IgD-negative memory B cell (primary cell): ENCODE data around the gene LAMA5. TPM values are rescaled to one million over a fixed set of nuclear protein-coding genes. Genes with fewer than 3 reads are reported as not detected.
A peak's percentile ranks its signal among the peaks of the same experiment; 100 is the strongest.

Experiments used
- H3K27ac Mint-ChIP-seq, 3 donors: one replicate each; pipeline ENCODE4 v1.8.0; 2020 to 2022; ENCODE audit warnings: mild to moderate bottlenecking in 3 of 3, mixed read lengths in 3 of 3, moderate library complexity in 1 of 3
- H3K27me3 Mint-ChIP-seq: one replicate; pipeline ENCODE4 v1.8.0; 2021; ENCODE audit warnings: mixed read lengths
- H3K36me3 Mint-ChIP-seq: one replicate; pipeline ENCODE4 v1.8.0; 2020; ENCODE audit warnings: mild to moderate bottlenecking, mixed read lengths
- H3K4me1 Mint-ChIP-seq, 3 donors: one replicate each; pipeline ENCODE4 v1.8.0; 2020 to 2022; ENCODE audit warnings: mixed read lengths in 3 of 3, mild to moderate bottlenecking in 1 of 3
- H3K4me3 Mint-ChIP-seq, 4 donors: one replicate each; pipeline ENCODE4 v1.8.0; 2020 to 2022; ENCODE audit warnings: mild to moderate bottlenecking in 4 of 4, mixed read lengths in 4 of 4, moderate library complexity in 3 of 4
- H3K9me3 Mint-ChIP-seq, 3 donors: one replicate each; pipeline ENCODE4 v1.8.0; 2020 to 2021; ENCODE audit warnings: mixed read lengths in 3 of 3, mild to moderate bottlenecking in 1 of 3
- polyA plus RNA-seq: library from polyadenylated mRNA; unstranded; fragments of 300-500 nt; fragmentation: Illumina TruSeq; gene quantifications from one replicate; pipeline ENCODE4 v1.2.3, GENCODE V29; 2021

LAMA5 gene
- polyA plus RNA-seq, 1 donor from 2014 or later = 10.1 TPM

DNA sequence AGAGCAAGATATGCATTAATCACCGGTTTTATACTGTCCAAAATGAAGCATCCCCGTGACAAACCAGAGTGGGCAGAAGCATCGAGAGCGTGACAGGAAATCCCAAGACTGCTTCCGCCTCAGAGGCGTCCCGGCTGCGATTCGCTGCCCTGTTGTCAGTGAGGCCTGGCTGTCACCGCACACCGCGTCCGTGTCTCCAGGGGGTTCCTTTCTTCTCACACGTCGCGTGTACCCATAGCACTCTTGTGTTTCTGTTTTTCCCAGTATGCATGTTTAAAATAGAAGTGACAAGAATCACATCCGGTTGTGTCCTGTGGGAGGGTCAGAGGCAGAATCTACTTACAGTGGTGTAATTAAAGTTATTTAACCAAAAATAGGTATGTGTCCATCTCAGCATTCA, 72.6 kb downstream of the LAMA5 start:
- Mint-ChIP-seq H3K27ac (peak overlapping the region in 1 of 3 donors; percentile 15), H3K9me3 (no peaks in the 10 kb centered on the region), H3K4me1 (peaks cover 14 to 23% (median 18%) of the 10 kb centered on the region in 3 donors), H3K27me3 (no peaks in the 10 kb centered on the region), H3K4me3 (peak overlapping the region in 2 of 4 donors; percentile 23 to 36), H3K36me3 (peaks cover 5% of the 10 kb centered on the region)

DNA sequence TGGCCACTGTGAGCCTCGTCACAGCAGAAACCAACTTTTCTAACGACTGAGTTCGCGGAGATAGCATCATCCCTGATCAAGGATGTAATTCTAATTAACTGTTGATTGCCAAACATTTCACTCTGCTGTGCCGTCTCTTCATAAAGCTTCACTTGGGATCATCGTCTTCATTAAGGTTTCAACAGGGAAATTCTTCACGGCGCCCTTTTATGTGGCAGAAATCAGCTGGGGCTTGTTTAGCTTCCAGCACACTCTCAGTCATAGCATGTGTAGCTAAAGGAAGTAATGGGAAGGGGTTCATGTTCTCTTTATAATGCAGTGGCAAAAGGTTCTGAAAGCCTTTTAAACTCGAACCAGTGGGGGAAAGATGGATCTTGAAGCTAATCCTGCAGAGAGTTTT, 73.2 kb downstream of the LAMA5 start:
- no peaks in the 10 kb centered on the region for H3K27me3 Mint-ChIP-seq
- peak overlapping the region in 2 of 4 donors; percentile 22 to 39 for H3K4me3 Mint-ChIP-seq
- H3K9me3 Mint-ChIP-seq = no peaks in the 10 kb centered on the region
- no peak overlapping the region for H3K27ac Mint-ChIP-seq
- peaks cover 14 to 22% (median 18%) of the 10 kb centered on the region in 3 donors for H3K4me1 Mint-ChIP-seq
- peaks cover 5% of the 10 kb centered on the region for H3K36me3 Mint-ChIP-seq

DNA sequence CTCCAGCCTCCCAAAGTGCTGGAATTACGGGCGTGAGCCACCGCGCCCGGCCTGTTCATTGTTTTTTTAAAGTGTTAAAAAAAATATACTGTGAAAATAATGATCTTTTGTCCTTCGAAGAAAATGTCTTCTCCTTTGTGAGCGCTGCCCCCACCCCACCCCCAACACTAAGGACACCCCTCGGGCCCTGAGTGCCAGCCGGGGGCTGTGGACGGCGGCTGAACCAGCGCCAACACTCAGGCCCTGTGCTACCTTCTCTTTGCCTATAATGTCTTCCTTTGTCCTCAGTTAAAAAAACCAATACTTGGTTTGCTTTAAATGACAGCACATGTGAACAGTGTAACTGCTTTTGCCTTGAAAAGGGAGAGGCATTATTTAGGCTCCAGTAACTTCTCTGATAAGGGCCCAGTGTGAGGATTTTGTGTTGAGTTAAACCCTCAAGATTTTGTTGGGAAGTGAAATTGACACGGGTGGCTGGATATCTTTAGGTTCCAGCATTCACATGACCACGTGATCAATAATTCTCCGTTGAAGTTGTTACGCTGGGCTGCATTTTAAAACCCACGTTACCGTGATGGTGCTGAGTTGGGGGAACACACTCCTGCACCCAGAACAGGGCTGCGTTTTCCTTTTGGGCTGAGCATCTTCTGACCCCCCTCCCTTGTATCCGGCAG, 73.9 kb downstream of the LAMA5 start:
- peaks cover 14 to 22% (median 18%) of the 10 kb centered on the region in 3 donors for H3K4me1 Mint-ChIP-seq
- H3K36me3 Mint-ChIP-seq = peaks cover 9% of the 10 kb centered on the region
- H3K27ac Mint-ChIP-seq = no peak overlapping the region
- H3K27me3 Mint-ChIP-seq = no peaks in the 10 kb centered on the region
- peak overlapping the region in 1 of 4 donors; percentile 73 for H3K4me3 Mint-ChIP-seq
- H3K9me3 Mint-ChIP-seq = no peaks in the 10 kb centered on the region

DNA sequence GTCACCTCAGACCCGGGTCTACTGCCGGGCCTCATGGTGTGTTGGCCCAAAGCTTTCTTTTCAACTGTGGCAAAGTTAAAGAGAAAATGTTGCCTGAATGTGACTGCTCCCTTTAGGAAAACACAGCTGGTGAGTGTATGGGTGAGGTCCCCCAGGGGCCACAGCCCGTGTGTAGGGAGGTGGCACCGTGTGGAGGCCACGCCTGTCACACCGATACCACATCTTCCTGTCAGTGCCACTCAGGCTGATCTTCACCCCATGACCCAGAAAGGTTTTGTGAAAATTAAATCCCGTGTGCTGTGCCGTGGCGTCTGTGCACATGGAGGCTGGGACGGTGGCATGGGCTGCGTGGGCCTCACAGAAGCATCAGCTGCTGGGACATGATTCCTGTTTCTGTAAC, 75.0 kb downstream of the LAMA5 start:
- Mint-ChIP-seq H3K9me3 (no peaks in the 10 kb centered on the region), H3K4me1 (peaks cover 14 to 22% (median 18%) of the 10 kb centered on the region in 3 donors), H3K4me3 (peak overlapping the region in 3 of 4 donors; percentile 18 to 85 (median 85)), H3K36me3 (peaks cover 9% of the 10 kb centered on the region), H3K27me3 (no peaks in the 10 kb centered on the region), H3K27ac (peak overlapping the region; percentile 6 to 81 (median 59))

DNA sequence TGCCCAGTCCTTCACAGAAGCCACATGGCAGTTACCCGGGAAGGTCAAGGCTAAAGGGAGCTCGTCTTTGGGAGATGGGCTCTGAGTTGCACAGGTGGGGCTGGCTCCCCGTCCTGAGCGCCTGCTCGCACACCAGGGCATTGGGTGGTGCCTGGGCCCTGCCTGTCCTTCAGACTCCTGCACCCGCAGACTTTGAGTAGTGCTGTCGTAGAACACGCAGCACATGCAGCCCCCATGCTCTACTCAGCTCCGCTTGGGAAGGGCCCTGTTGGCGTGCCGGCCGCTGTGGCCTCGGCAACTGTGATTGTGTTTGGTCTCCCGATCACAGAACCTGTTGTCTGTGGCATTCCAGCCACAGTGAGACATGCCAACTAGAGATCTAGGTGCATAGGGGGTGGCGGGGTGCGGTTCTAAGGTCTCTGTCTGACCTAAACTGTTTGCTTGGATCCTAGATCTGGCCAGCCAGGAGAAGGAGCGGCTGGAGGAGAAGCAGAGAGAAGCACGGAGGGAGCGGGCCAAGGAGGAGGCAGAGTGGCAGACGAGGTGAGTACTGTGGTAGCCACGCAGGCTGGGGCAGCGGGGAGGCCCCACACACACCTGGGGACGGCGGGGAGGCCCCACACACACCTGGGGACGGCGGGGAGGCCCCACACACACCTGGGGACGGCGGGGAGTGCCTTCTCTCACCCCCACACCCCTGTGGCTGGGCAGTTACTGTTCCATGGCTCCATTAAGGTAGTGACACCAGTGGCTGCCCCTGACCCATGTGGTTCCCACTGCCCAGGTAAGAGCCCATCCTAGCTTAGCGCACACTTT, 75.7 kb downstream of the LAMA5 start:
- Mint-ChIP-seq H3K4me1 (peaks cover 14 to 20% (median 18%) of the 10 kb centered on the region in 3 donors), H3K36me3 (peaks cover 9% of the 10 kb centered on the region), H3K27ac (peak overlapping the region; percentile 6 to 61 (median 59)), H3K9me3 (no peaks in the 10 kb centered on the region), H3K27me3 (no peaks in the 10 kb centered on the region), H3K4me3 (peak overlapping the region in 1 of 4 donors; percentile 81)

DNA sequence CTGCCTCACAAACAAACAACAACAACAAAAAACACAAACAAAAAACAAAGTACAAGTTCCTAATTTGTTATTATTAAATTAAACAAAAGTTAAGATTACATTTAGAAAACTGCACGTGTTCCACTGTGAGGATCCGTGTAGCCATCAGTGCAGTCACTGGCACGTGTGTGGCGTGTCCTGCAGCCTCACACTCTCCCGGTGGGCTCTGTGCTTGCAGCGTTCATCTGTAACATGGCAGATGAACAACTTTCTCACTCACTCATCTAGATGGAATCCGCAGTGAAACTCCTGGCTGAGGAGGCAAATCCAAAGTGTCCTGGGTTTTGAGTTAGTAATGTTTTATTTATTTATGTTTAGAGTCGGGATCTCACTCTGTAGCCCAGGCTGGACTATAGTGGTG, 77.2 kb downstream of the LAMA5 start:
- H3K27me3 Mint-ChIP-seq = no peaks in the 10 kb centered on the region
- H3K27ac Mint-ChIP-seq = no peak overlapping the region
- peaks cover 13 to 20% (median 14%) of the 10 kb centered on the region in 3 donors for H3K4me1 Mint-ChIP-seq
- H3K4me3 Mint-ChIP-seq = no peak overlapping the region
- H3K9me3 Mint-ChIP-seq = no peaks in the 10 kb centered on the region
- peaks cover 9% of the 10 kb centered on the region for H3K36me3 Mint-ChIP-seq

DNA sequence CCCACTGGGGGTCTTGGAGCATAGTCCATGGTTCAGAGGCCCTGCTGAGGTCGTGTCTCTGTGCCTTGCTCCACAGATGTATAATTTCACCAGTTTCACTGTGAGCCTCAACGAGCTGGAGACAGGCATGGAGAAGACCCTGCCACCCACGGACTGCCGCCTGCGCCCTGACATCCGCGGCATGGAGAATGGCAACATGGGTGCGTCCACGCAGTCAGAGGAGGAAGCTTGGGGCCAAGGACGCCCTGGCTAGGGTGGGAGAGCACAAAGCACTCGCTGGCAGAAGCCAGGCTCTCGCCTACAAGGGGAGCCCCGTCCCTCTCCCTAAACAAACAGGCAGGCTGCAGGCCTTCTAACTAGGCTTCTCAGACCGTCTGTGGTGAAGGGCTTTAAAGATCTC, 78.0 kb downstream of the LAMA5 start:
- Mint-ChIP-seq H3K4me3 (no peak overlapping the region), H3K27me3 (no peaks in the 10 kb centered on the region), H3K4me1 (peaks cover 9 to 17% (median 13%) of the 10 kb centered on the region in 3 donors), H3K9me3 (no peaks in the 10 kb centered on the region), H3K36me3 (peaks cover 9% of the 10 kb centered on the region), H3K27ac (no peak overlapping the region)

DNA sequence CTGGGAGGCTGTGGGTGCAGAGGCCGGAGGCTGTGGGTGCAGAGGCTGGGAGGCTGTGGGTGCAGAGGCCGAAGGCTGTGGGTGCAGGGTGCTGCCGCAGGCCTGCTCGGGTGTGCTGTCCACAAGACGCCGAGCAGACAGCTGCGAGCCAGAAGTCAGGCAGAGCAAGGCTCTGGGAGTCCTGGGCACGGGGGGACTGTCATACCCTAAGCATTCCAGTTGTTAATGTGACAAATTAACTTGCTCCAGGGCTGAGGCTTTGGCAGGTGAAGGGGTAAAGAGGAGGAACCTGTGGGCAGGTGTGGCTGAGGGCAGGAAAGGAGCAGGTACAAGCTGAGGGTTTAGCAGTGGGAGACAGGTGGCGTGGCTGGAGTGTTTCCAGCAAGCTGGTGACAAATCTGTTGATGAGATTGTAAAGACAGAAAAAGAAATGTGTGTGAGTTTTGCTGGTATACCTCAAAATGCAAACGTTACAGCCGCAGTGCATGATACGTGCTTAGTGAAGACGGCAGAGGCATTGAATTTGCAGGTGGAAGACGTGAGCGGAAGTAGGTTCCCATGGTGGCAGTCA, 78.5 kb downstream of the LAMA5 start:
- Mint-ChIP-seq H3K27ac (no peak overlapping the region), H3K9me3 (no peaks in the 10 kb centered on the region), H3K4me1 (peaks cover 6 to 12% (median 9%) of the 10 kb centered on the region in 3 donors), H3K36me3 (peaks cover 5% of the 10 kb centered on the region), H3K27me3 (no peaks in the 10 kb centered on the region), H3K4me3 (no peak overlapping the region)

DNA sequence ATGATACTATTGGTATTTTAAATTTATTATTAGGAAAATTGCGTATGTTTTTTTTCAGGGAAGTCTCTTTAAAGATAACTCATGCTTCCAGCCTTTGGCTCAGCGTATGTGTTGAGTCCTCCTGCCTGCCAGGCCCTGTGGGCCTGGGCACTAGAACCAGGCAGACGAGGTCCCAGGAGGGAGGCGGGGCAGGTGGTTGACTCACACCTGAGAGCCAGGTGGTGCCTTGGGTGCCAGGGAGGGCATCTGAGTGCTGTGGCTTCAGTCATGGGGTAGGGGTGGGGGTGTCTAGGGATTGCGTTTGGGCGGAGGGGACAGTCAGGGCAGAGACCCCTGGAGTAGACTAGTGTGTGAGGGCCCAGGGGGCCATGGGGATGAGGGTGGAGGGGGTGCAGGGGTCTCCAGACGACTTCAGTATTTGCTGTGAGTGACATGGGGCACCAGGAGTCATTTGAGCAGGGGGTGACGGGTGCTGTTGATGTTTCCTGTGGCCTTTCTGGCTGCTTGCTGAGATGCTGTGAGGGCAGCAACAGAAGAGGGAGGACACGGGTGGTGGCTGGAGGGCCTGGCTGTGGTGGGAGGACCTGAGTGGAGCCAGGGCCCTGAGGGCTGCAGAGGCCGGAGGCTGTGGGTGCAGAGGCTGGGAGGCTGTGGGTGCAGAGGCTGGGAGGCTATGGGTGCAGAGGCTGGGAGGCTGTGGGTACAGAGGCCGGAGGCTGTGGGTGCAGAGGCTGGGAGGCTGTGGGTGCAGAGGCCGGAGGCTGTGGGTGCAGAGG, 79.2 kb downstream of the LAMA5 start:
- no peaks in the 10 kb centered on the region for H3K27me3 Mint-ChIP-seq
- H3K36me3 Mint-ChIP-seq = peaks cover 5% of the 10 kb centered on the region
- peaks cover 6 to 9% (median 8%) of the 10 kb centered on the region in 3 donors for H3K4me1 Mint-ChIP-seq
- H3K9me3 Mint-ChIP-seq = no peaks in the 10 kb centered on the region
- H3K27ac Mint-ChIP-seq = no peak overlapping the region
- no peak overlapping the region for H3K4me3 Mint-ChIP-seq

DNA sequence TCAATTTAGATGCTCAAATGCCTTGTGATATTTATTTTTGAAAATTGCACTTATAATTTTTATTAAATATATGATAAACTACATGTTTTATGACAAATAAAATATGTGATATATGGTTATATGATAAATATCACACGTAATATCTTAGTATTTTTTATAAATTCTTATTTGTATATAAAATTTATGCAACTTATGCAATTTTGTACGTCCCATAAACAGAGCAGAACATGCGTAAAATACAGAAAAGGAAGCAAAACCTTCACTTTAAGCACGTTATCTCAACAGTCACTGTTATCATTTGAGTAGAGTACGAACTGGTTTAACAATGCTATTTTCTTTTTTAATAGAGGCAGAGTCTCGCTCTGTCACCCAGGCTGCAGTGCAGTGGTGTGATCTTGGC, 80.0 kb downstream of the LAMA5 start:
- Mint-ChIP-seq H3K4me1 (peaks cover 4 to 6% (median 5%) of the 10 kb centered on the region in 3 donors), H3K27ac (no peak overlapping the region), H3K27me3 (no peaks in the 10 kb centered on the region), H3K36me3 (peaks cover 5% of the 10 kb centered on the region), H3K9me3 (no peaks in the 10 kb centered on the region), H3K4me3 (no peak overlapping the region)

DNA sequence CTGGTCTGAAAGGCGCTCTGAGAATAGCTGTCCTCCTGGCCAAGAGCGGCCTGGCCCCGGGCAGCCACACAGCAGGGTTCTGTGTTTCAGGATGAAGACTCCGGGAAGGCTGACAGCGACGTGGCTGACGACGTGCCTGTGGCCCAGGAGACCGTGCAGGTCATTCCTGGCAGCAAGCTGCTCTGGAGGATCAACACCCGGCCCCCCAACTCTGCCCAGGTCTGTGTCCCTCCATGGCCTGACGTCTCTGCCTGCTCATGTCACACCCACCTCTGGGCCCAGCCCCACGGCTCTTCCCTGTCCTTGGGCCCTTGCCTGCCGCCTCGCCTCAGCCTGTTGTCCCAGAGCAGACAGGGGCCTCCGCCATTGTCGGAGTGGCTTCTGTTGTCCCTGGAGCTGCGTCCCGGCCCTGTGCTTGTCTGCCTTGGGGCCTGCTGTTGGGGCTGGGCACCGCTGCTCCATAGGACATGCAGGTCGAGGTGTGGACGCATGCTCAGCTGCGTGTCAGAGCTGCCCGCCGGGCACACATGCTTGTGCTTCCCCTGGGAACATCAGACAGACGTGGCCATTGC, 80.5 kb downstream of the LAMA5 start:
- H3K4me1 Mint-ChIP-seq = peaks cover 2 to 3% (median 3%) of the 10 kb centered on the region in 3 donors
- H3K27ac Mint-ChIP-seq = no peak overlapping the region
- H3K9me3 Mint-ChIP-seq = no peaks in the 10 kb centered on the region
- H3K27me3 Mint-ChIP-seq = no peaks in the 10 kb centered on the region
- peaks cover 5% of the 10 kb centered on the region for H3K36me3 Mint-ChIP-seq
- no peak overlapping the region for H3K4me3 Mint-ChIP-seq

DNA sequence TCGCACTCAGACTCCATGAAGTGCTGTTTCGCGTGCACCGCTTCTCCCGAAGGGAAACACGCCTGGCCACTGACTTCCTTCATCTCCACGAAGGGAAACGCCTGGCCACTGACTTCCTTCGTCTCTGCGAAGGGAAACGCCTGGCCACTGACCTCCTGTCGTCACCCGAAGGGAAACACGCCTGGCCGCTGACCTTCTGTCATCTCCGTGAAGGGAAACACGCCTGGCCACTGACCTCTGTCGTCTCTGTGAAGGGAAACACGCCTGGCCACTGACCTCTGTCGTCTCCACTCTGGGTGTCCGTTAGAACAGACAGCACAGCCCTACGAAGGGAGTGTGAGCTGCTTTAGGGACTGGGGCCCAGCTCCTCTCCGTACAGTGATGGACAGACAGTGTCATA, 81.4 kb downstream of the LAMA5 start:
- Mint-ChIP-seq H3K4me1 (no peaks in the 10 kb centered on the region), H3K36me3 (peaks cover 4% of the 10 kb centered on the region)

DNA sequence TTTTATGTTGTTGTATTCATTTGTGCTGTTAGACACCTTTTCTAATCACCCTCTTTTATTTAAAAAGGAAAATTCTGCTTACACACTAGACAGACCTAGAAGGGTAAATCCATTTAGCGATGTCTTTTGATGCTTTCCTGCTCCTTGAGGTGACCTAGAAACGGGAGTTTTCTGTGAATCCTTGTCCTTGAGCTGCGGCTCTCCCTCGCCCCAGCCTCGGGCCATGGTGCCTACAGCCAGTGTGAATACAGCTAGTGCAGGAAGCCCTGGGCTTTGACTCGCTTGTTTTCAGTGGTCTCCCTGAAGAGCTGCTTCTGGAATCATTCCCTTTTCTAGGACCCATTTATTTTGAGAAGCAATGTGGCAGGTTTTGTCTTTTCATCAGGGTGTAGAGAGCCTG, 82.0 kb downstream of the LAMA5 start:
- Mint-ChIP-seq H3K4me1 (no peaks in the 10 kb centered on the region), H3K27me3 (no peaks in the 10 kb centered on the region), H3K4me3 (no peak overlapping the region), H3K9me3 (no peaks in the 10 kb centered on the region), H3K27ac (no peak overlapping the region), H3K36me3 (peaks cover 4% of the 10 kb centered on the region)

More for the DNA sequence above, 81.4 kb downstream of the LAMA5 start:
- H3K27me3 Mint-ChIP-seq = no peaks in the 10 kb centered on the region
- no peak overlapping the region for H3K4me3 Mint-ChIP-seq
- H3K27ac Mint-ChIP-seq = no peak overlapping the region
- H3K9me3 Mint-ChIP-seq = no peaks in the 10 kb centered on the region

DNA sequence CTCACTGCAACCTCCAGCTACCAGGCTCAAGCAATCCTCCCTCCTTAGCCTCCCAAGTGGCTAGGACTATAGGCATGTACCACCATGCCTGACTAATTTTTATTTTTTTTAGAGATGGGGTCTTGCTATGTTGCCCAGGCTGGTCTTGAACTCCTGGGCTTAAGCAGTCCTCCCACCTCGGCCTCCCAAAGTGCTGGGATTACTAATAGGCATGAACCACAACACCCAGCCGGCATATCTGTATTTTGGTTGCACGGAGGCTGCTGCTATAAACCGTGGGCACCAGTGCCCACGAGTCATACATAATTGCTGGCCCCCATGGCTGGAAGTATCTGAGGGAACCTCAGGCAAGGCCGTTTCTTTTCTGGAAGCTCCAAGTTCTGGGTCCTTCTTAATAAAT, 82.7 kb downstream of the LAMA5 start:
- no peaks in the 10 kb centered on the region for H3K9me3 Mint-ChIP-seq
- no peaks in the 10 kb centered on the region for H3K4me1 Mint-ChIP-seq
- H3K36me3 Mint-ChIP-seq = peaks cover 4% of the 10 kb centered on the region
- no peaks in the 10 kb centered on the region for H3K27me3 Mint-ChIP-seq
- H3K4me3 Mint-ChIP-seq = no peak overlapping the region
- H3K27ac Mint-ChIP-seq = no peak overlapping the region
